Measurements from ENCODE around the gene FGF19.

FGF19 gene

GRCh38 chr11:69657911-69658625 is 45.8 kb downstream of the FGF19 start:
- no peak overlapping the region for H2AFZ ChIP-seq (ENCODE audit: low read length)
- H3K9me3 ChIP-seq (ENCODE audit: low read length): no peaks in the 10 kb centered on the region
- no peaks in the 10 kb centered on the region for H3K36me3 ChIP-seq (ENCODE audit: insufficient read depth, low read length)
- H3K4me1 ChIP-seq (ENCODE audit: insufficient read depth, low read length, severe bottlenecking): no peaks in the 10 kb centered on the region
- H3K9ac ChIP-seq (ENCODE audit: low read length): no peak overlapping the region
- no peaks in the 10 kb centered on the region for H3K27me3 ChIP-seq (ENCODE audit: insufficient read depth, low read length)
- no peak overlapping the region for H3K27ac ChIP-seq (ENCODE audit: low read depth, low read length, poor library complexity, severe bottlenecking)
- H3K79me2 ChIP-seq (ENCODE audit: insufficient read depth, low read length): no peaks in the 10 kb centered on the region
- H3K4me2 ChIP-seq (ENCODE audit: low read length): no peak overlapping the region
- no peak overlapping the region for H3K4me3 ChIP-seq (ENCODE audit: low read depth, low read length, poor library complexity, severe bottlenecking)
- TF ChIP-seq CTCF (IDR thresholded peaks at IDR 0.05; ENCODE audit: low read length) (no peak), EZH2 (IDR thresholded peaks at IDR 0.05; ENCODE audit: borderline replicate concordance, low read length) (no peak)
- H4K20me1 ChIP-seq (ENCODE audit: insufficient read depth, low read length): no peaks in the 10 kb centered on the region
- H3K9me2 ChIP-seq (ENCODE audit: low read depth, low read length): no peaks in the 10 kb centered on the region
- H3F3A ChIP-seq (ENCODE audit: insufficient read depth, low read length): no peaks in the 10 kb centered on the region

GRCh38 chr11:69657456-69657910 is 46.3 kb downstream of the FGF19 start:
- no peaks in the 10 kb centered on the region for H3K36me3 ChIP-seq (ENCODE audit: insufficient read depth, low read length)
- H2AFZ ChIP-seq (ENCODE audit: low read length): no peak overlapping the region
- no peak overlapping the region for H3K4me3 ChIP-seq (ENCODE audit: low read depth, low read length, poor library complexity, severe bottlenecking)
- no peak overlapping the region for H3K9ac ChIP-seq (ENCODE audit: low read length)
- H3K27me3 ChIP-seq (ENCODE audit: insufficient read depth, low read length): no peaks in the 10 kb centered on the region
- no peaks in the 10 kb centered on the region for H3K9me3 ChIP-seq (ENCODE audit: low read length)
- no peaks in the 10 kb centered on the region for H3K4me1 ChIP-seq (ENCODE audit: insufficient read depth, low read length, severe bottlenecking)
- H4K20me1 ChIP-seq (ENCODE audit: insufficient read depth, low read length): no peaks in the 10 kb centered on the region
- H3F3A ChIP-seq (ENCODE audit: insufficient read depth, low read length): no peaks in the 10 kb centered on the region
- no peak for TF ChIP-seq EZH2 (IDR thresholded peaks at IDR 0.05; ENCODE audit: borderline replicate concordance, low read length)
- no peak for TF ChIP-seq CTCF (IDR thresholded peaks at IDR 0.05; ENCODE audit: low read length)
- no peak overlapping the region for H3K4me2 ChIP-seq (ENCODE audit: low read length)
- no peak overlapping the region for H3K27ac ChIP-seq (ENCODE audit: low read depth, low read length, poor library complexity, severe bottlenecking)
- H3K79me2 ChIP-seq (ENCODE audit: insufficient read depth, low read length): no peaks in the 10 kb centered on the region
- no peaks in the 10 kb centered on the region for H3K9me2 ChIP-seq (ENCODE audit: low read depth, low read length)

GRCh38 chr11:69656536-69657455 is 47.0 kb downstream of the FGF19 start:
- H2AFZ ChIP-seq (ENCODE audit: low read length): no peak overlapping the region
- no peaks in the 10 kb centered on the region for H3F3A ChIP-seq (ENCODE audit: insufficient read depth, low read length)
- H3K4me2 ChIP-seq (ENCODE audit: low read length): no peak overlapping the region
- H4K20me1 ChIP-seq (ENCODE audit: insufficient read depth, low read length): no peaks in the 10 kb centered on the region
- no peaks in the 10 kb centered on the region for H3K36me3 ChIP-seq (ENCODE audit: insufficient read depth, low read length)
- no peaks in the 10 kb centered on the region for H3K79me2 ChIP-seq (ENCODE audit: insufficient read depth, low read length)
- no peaks in the 10 kb centered on the region for H3K9me2 ChIP-seq (ENCODE audit: low read depth, low read length)
- no peak overlapping the region for H3K27ac ChIP-seq (ENCODE audit: low read depth, low read length, poor library complexity, severe bottlenecking)
- H3K9me3 ChIP-seq (ENCODE audit: low read length): no peaks in the 10 kb centered on the region
- H3K4me1 ChIP-seq (ENCODE audit: insufficient read depth, low read length, severe bottlenecking): no peaks in the 10 kb centered on the region
- no peak overlapping the region for H3K4me3 ChIP-seq (ENCODE audit: low read depth, low read length, poor library complexity, severe bottlenecking)
- no peak overlapping the region for H3K9ac ChIP-seq (ENCODE audit: low read length)
- TF ChIP-seq EZH2 (IDR thresholded peaks at IDR 0.05; ENCODE audit: borderline replicate concordance, low read length) (no peak), CTCF (IDR thresholded peaks at IDR 0.05; ENCODE audit: low read length) (no peak)
- H3K27me3 ChIP-seq (ENCODE audit: insufficient read depth, low read length): no peaks in the 10 kb centered on the region
